HL-60 (cell line): ENCODE results near the gene ADAD2.

Source experiments
- SPI1 ChIP-seq: IDR thresholded peaks from 2 replicates; pipeline ENCODE4 v1.6.1; 2012; ENCODE audit warnings: low read depth, mild to moderate bottlenecking, borderline replicate concordance
- TF ChIP-seq, protein P1 (sequence below): IDR thresholded peaks from one replicate; pipeline ENCODE4 v1.5.1; 2011; ENCODE audit warnings: low read length, control low read depth, inconsistent platforms; ENCODE audit not compliant: insufficient read depth

DNA sequence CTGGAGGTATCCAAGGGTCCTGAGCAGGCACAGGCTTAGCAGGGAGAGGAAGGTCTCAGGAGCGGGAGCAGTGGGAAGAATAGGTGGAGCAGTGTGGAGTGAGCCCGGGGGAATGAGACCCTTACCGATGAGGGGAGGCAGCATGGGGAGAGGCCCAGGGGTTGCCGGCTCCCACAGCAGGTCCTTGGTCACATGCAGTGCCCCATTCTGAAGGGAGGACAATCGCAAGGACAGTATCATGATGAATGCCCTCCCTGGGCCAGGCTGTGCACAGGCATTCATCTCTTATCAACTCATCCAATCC is 7.4 kb upstream of the ADAD2 start:
- TF ChIP-seq SPI1: no peak
- TF ChIP-seq, protein P1, sequence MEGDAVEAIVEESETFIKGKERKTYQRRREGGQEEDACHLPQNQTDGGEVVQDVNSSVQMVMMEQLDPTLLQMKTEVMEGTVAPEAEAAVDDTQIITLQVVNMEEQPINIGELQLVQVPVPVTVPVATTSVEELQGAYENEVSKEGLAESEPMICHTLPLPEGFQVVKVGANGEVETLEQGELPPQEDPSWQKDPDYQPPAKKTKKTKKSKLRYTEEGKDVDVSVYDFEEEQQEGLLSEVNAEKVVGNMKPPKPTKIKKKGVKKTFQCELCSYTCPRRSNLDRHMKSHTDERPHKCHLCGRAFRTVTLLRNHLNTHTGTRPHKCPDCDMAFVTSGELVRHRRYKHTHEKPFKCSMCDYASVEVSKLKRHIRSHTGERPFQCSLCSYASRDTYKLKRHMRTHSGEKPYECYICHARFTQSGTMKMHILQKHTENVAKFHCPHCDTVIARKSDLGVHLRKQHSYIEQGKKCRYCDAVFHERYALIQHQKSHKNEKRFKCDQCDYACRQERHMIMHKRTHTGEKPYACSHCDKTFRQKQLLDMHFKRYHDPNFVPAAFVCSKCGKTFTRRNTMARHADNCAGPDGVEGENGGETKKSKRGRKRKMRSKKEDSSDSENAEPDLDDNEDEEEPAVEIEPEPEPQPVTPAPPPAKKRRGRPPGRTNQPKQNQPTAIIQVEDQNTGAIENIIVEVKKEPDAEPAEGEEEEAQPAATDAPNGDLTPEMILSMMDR: no peak
